Spleen (tissue), 7 donors: ENCODE results near the gene CCDC177.

Source experiments
- CTCF ChIP-seq, 11 experiments: fragments of 200-600 bp in 7 of 11; fragments of 450-650 bp in 4 of 11; sonication (generic) in 4 of 11; IDR thresholded peaks in 8 of 11; conservative IDR thresholded peaks in 3 of 11; 1 replicate in 7 of 11; 2 replicates in 4 of 11; pipeline versions ENCODE4 v1.4.0 to v1.8.0; 2016 to 2021; ENCODE audit warnings: antibody characterized with exemption in 11 of 11, inconsistent platforms in 4 of 11, mild to moderate bottlenecking in 1 of 11
- POLR2A ChIP-seq, 3 donors: fragments of 450-650 bp; IDR thresholded peaks; one replicate each; pipeline ENCODE4 v1.5.1; 2017; ENCODE audit warnings: antibody characterized with exemption in 3 of 3, mild to moderate bottlenecking in 1 of 3
- POLR2AphosphoS5 ChIP-seq, 3 donors: sonication (generic); formaldehyde crosslinking; IDR thresholded peaks; one replicate each; pipeline ENCODE4 v1.5.1; 2017; ENCODE audit warnings: antibody characterized with exemption in 3 of 3
- donor health status: DM: no; HTN: no; CAD: no; lungs with moderate emphysema.
- donor health status: DM: no; HTN: no; CAD: no.
- donor health status: DM: no; HTN: no; CAD: no.

GRCh38 chr14:69610020-69610873, 35.6 kb upstream of the CCDC177 start:
- TF ChIP-seq POLR2AphosphoS5 (IDR thresholded peaks at IDR 0.05) (no peak), CTCF (IDR thresholded peaks at IDR 0.05 in 8 of 11, conservative IDR thresholded peaks at IDR 0.05 in 3 of 11) (no peak), POLR2A (IDR thresholded peaks at IDR 0.05) (no peak)
